WTC11 (cell line): ENCODE data around the gene DTL. TPM values are rescaled to one million over a fixed set of nuclear protein-coding genes. Genes with fewer than 3 reads are reported as not detected.
A peak's percentile ranks its signal among the peaks of the same experiment; 100 is the strongest.

ENCODE experiments used
- ATAC-seq: fragments of 200-7000 bp; cut with Tn5 transposase; 2 replicates; pipeline ENCODE4 v1.10.0; 2021; ENCODE audit warnings: mild to moderate bottlenecking, moderate library complexity
- CTCF ChIA-PET: fragments of 300-600 bp; sonication (Branson Sonifier 250); formaldehyde crosslinking; loops from one replicate; lab custom pipeline; 2021; ENCODE audit warnings: antibody characterized with exemption; lab: Charles Lee
- POLR2A ChIA-PET: fragments of 350-600 bp; sonication (Branson Sonifier 250); formaldehyde crosslinking; loops from one replicate; lab custom pipeline; 2021; ENCODE audit warnings: antibody characterized with exemption; lab: Charles Lee
- DNase-seq: peaks from one replicate; pipeline ENCODE4 v3.0.0; 2021; ENCODE audit warnings: low spot score
- H3K27ac Mint-ChIP-seq: 2 replicates; pipeline ENCODE4 v1.8.0; 2021; ENCODE audit warnings: mixed read lengths
- H3K27me3 Mint-ChIP-seq: 2 replicates; pipeline ENCODE4 v1.8.0; 2021; ENCODE audit warnings: low read depth, mild to moderate bottlenecking, moderate library complexity, mixed read lengths
- H3K36me3 Mint-ChIP-seq: 2 replicates; pipeline ENCODE4 v1.8.0; 2021; ENCODE audit warnings: mixed read lengths
- H3K4me1 Mint-ChIP-seq: 2 replicates; pipeline ENCODE4 v1.8.0; 2022; ENCODE audit warnings: mixed read lengths
- H3K4me3 Mint-ChIP-seq: 2 replicates; pipeline ENCODE4 v1.8.0; 2021; ENCODE audit warnings: mild to moderate bottlenecking, moderate library complexity, mixed read lengths
- H3K9me3 Mint-ChIP-seq: 2 replicates; pipeline ENCODE4 v1.8.0; 2021; ENCODE audit warnings: mixed read lengths
- E2F5 ChIP-seq: sonication (generic); formaldehyde crosslinking; IDR thresholded peaks from 2 replicates; pipeline ENCODE4 v1.8.1; 2022; ENCODE audit warnings: mild to moderate bottlenecking, moderate library complexity, missing genetic modification reagents
- EMX1 ChIP-seq: fragments of 250-450 bp; sonication (Bioruptor Pico); IDR thresholded peaks from 2 replicates; pipeline ENCODE4 v1.8.0; 2021; ENCODE audit warnings: mild to moderate bottlenecking
- JAZF1 ChIP-seq: fragments of 250-450 bp; sonication (Bioruptor Pico); IDR thresholded peaks from 2 replicates; pipeline ENCODE4 v1.9.0; 2021; ENCODE audit warnings: moderate library complexity, mild to moderate bottlenecking, inconsistent platforms
- NR2C2 ChIP-seq: sonication (generic); formaldehyde crosslinking; IDR thresholded peaks from 2 replicates; pipeline ENCODE4 v1.8.0; 2022; ENCODE audit warnings: mild to moderate bottlenecking, missing genetic modification reagents
- ZNF121 ChIP-seq: sonication (generic); formaldehyde crosslinking; IDR thresholded peaks from 2 replicates; pipeline ENCODE4 v1.8.0; 2023; ENCODE audit warnings: missing genetic modification reagents
- ZNF232 ChIP-seq: sonication (generic); formaldehyde crosslinking; IDR thresholded peaks from 2 replicates; pipeline ENCODE4 v1.8.0; 2022; ENCODE audit warnings: mild to moderate bottlenecking, missing genetic modification reagents
- ZNF281 ChIP-seq: sonication (generic); formaldehyde crosslinking; IDR thresholded peaks from 2 replicates; pipeline ENCODE4 v1.8.0; 2023; ENCODE audit warnings: mild to moderate bottlenecking, missing genetic modification reagents
- ZNF317 ChIP-seq: sonication (generic); formaldehyde crosslinking; IDR thresholded peaks from 2 replicates; pipeline ENCODE4 v1.8.1; 2023; ENCODE audit warnings: low read depth, mild to moderate bottlenecking, moderate library complexity, missing genetic modification reagents, borderline replicate concordance
- ZNF416 ChIP-seq: fragments of 250-450 bp; sonication (Bioruptor Pico); IDR thresholded peaks from 2 replicates; pipeline ENCODE4 v1.9.0; 2021; ENCODE audit warnings: mild to moderate bottlenecking, inconsistent platforms
- total RNA-seq: library from RNA; stranded (reverse); gene quantifications from 3 replicates; pipeline ENCODE4 v1.2.3, GENCODE V29; 2021
- TF ChIP-seq, protein P1 (sequence below): sonication (generic); formaldehyde crosslinking; IDR thresholded peaks from 2 replicates; pipeline ENCODE4 v1.8.0; 2022; ENCODE audit warnings: mild to moderate bottlenecking, missing genetic modification reagents
- TF ChIP-seq, protein P2 (sequence below): sonication (generic); formaldehyde crosslinking; conservative IDR thresholded peaks from 2 replicates; pipeline ENCODE4 v1.8.1; 2023; ENCODE audit warnings: mild to moderate bottlenecking, low read depth, missing genetic modification reagents, moderate library complexity
- TF ChIP-seq, protein P3 (sequence below): fragments of 250-450 bp; sonication (Bioruptor Pico); IDR thresholded peaks from 2 replicates; pipeline ENCODE4 v2.1.2; 2022; ENCODE audit warnings: mild to moderate bottlenecking, moderate library complexity
- TF ChIP-seq, protein P4 (sequence below): sonication (generic); formaldehyde crosslinking; IDR thresholded peaks from 2 replicates; pipeline ENCODE4 v1.8.1; 2023; ENCODE audit warnings: mild to moderate bottlenecking, missing genetic modification reagents
- TF ChIP-seq, protein P5 (sequence below): sonication (generic); formaldehyde crosslinking; IDR thresholded peaks from 2 replicates; pipeline ENCODE4 v1.8.1; 2023; ENCODE audit warnings: mild to moderate bottlenecking, moderate library complexity, missing genetic modification reagents
- TF ChIP-seq, protein P6 (sequence below): sonication (generic); formaldehyde crosslinking; IDR thresholded peaks from 2 replicates; pipeline ENCODE4 v1.8.1; 2022; ENCODE audit warnings: low read depth, missing genetic modification reagents, borderline replicate concordance
- TF ChIP-seq, protein P7 (sequence below): sonication (generic); formaldehyde crosslinking; IDR thresholded peaks from 2 replicates; pipeline ENCODE4 v1.8.1; 2022; ENCODE audit warnings: low read depth, mild to moderate bottlenecking, moderate library complexity, missing genetic modification reagents, borderline replicate concordance

The DTL gene
- total RNA-seq, 1 experiment from 2014 or later: 52.3 TPM

GRCh38 chr1:212129781-212130180 is 94.2 kb downstream of the DTL start:
- ATAC-seq: no peak
- DNase-seq: no peak
- ChIA-PET POLR2A (no interaction called here), CTCF (no interaction called here)
- H3K36me3 Mint-ChIP-seq: peaks cover 8% of the 10 kb centered on the region
- no peak overlapping the region for H3K27ac Mint-ChIP-seq
- no peaks in the 10 kb centered on the region for H3K27me3 Mint-ChIP-seq
- H3K4me1 Mint-ChIP-seq: peaks cover 31% of the 10 kb centered on the region
- TF ChIP-seq ZNF232: no peak
- TF ChIP-seq, protein P1, sequence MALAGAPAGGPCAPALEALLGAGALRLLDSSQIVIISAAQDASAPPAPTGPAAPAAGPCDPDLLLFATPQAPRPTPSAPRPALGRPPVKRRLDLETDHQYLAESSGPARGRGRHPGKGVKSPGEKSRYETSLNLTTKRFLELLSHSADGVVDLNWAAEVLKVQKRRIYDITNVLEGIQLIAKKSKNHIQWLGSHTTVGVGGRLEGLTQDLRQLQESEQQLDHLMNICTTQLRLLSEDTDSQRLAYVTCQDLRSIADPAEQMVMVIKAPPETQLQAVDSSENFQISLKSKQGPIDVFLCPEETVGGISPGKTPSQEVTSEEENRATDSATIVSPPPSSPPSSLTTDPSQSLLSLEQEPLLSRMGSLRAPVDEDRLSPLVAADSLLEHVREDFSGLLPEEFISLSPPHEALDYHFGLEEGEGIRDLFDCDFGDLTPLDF (CRISPR knock-in tag): no peak
- TF ChIP-seq ZNF416: no peak
- no peak overlapping the region for H3K4me3 Mint-ChIP-seq
- H3K9me3 Mint-ChIP-seq: peaks cover 5% of the 10 kb centered on the region

DNA sequence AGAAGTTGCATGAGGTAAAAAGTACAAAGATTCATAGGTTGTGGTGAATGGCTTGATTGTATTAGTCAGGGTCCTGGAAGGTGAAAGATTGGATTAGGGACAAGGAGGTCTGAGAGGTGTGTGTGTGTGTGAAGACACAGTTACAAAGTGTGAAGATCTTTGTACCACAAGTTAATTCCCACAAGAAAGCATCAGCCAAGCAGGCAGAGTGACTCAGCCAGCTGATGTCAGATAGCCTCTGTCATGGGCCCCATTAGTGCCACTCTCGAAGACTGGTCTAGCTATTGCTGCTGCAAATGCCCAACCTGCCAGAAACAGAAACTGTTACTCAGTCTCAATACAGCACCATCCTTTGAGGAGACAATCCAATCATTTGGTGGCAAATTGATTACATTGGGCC is 96.5 kb downstream of the DTL start:
- 0 out of 2 replicates have a peak overlapping the region, but pooled peaks have one; percentile 16 for H3K27ac Mint-ChIP-seq
- H3K27me3 Mint-ChIP-seq: no peaks in the 10 kb centered on the region
- H3K36me3 Mint-ChIP-seq: peaks cover 11% of the 10 kb centered on the region
- ATAC-seq: no peak
- H3K4me3 Mint-ChIP-seq: no peak overlapping the region
- no peak for DNase-seq
- H3K4me1 Mint-ChIP-seq: peaks cover 16% of the 10 kb centered on the region
- TF ChIP-seq ZNF416: no peak
- TF ChIP-seq ZNF317 (CRISPR knock-in tag): no peak
- TF ChIP-seq, protein P2, sequence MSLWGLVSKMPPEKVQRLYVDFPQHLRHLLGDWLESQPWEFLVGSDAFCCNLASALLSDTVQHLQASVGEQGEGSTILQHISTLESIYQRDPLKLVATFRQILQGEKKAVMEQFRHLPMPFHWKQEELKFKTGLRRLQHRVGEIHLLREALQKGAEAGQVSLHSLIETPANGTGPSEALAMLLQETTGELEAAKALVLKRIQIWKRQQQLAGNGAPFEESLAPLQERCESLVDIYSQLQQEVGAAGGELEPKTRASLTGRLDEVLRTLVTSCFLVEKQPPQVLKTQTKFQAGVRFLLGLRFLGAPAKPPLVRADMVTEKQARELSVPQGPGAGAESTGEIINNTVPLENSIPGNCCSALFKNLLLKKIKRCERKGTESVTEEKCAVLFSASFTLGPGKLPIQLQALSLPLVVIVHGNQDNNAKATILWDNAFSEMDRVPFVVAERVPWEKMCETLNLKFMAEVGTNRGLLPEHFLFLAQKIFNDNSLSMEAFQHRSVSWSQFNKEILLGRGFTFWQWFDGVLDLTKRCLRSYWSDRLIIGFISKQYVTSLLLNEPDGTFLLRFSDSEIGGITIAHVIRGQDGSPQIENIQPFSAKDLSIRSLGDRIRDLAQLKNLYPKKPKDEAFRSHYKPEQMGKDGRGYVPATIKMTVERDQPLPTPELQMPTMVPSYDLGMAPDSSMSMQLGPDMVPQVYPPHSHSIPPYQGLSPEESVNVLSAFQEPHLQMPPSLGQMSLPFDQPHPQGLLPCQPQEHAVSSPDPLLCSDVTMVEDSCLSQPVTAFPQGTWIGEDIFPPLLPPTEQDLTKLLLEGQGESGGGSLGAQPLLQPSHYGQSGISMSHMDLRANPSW (CRISPR knock-in tag): no peak
- TF ChIP-seq EMX1: no peak
- TF ChIP-seq, protein P3, sequence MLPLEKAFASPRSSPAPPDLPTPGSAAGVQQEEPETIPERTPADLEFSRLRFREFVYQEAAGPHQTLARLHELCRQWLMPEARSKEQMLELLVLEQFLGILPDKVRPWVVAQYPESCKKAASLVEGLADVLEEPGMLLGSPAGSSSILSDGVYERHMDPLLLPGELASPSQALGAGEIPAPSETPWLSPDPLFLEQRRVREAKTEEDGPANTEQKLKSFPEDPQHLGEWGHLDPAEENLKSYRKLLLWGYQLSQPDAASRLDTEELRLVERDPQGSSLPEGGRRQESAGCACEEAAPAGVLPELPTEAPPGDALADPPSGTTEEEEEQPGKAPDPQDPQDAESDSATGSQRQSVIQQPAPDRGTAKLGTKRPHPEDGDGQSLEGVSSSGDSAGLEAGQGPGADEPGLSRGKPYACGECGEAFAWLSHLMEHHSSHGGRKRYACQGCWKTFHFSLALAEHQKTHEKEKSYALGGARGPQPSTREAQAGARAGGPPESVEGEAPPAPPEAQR: no peak
- TF ChIP-seq, protein P4, sequence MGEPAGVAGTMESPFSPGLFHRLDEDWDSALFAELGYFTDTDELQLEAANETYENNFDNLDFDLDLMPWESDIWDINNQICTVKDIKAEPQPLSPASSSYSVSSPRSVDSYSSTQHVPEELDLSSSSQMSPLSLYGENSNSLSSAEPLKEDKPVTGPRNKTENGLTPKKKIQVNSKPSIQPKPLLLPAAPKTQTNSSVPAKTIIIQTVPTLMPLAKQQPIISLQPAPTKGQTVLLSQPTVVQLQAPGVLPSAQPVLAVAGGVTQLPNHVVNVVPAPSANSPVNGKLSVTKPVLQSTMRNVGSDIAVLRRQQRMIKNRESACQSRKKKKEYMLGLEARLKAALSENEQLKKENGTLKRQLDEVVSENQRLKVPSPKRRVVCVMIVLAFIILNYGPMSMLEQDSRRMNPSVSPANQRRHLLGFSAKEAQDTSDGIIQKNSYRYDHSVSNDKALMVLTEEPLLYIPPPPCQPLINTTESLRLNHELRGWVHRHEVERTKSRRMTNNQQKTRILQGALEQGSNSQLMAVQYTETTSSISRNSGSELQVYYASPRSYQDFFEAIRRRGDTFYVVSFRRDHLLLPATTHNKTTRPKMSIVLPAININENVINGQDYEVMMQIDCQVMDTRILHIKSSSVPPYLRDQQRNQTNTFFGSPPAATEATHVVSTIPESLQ (CRISPR knock-in tag): no peak
- TF ChIP-seq ZNF121 (CRISPR knock-in tag): no peak
- H3K9me3 Mint-ChIP-seq: peaks cover 18% of the 10 kb centered on the region
- ChIA-PET POLR2A (no interaction called here), CTCF (no interaction called here)

- Mint-ChIP-seq H3K27ac (no peak overlapping the region), H3K4me3 (no peak overlapping the region), H3K27me3 (no peaks in the 10 kb centered on the region), H3K9me3 (peaks cover 18% of the 10 kb centered on the region), H3K36me3 (peaks cover 11% of the 10 kb centered on the region), H3K4me1 (peaks cover 9% of the 10 kb centered on the region)
- POLR2A ChIA-PET: no interaction called here
- ATAC-seq: no peak
- DNase-seq: no peak
- CTCF ChIA-PET: no interaction called here
- TF ChIP-seq E2F5 (CRISPR knock-in tag) (no peak), ZNF281 (CRISPR knock-in tag) (no peak), JAZF1 (no peak), NR2C2 (no peak)
- TF ChIP-seq, protein P5, sequence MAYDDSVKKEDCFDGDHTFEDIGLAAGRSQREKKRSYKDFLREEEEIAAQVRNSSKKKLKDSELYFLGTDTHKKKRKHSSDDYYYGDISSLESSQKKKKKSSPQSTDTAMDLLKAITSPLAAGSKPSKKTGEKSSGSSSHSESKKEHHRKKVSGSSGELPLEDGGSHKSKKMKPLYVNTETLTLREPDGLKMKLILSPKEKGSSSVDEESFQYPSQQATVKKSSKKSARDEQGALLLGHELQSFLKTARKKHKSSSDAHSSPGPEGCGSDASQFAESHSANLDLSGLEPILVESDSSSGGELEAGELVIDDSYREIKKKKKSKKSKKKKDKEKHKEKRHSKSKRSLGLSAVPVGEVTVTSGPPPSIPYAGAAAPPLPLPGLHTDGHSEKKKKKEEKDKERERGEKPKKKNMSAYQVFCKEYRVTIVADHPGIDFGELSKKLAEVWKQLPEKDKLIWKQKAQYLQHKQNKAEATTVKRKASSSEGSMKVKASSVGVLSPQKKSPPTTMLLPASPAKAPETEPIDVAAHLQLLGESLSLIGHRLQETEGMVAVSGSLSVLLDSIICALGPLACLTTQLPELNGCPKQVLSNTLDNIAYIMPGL: no peak
- TF ChIP-seq, protein P6, sequence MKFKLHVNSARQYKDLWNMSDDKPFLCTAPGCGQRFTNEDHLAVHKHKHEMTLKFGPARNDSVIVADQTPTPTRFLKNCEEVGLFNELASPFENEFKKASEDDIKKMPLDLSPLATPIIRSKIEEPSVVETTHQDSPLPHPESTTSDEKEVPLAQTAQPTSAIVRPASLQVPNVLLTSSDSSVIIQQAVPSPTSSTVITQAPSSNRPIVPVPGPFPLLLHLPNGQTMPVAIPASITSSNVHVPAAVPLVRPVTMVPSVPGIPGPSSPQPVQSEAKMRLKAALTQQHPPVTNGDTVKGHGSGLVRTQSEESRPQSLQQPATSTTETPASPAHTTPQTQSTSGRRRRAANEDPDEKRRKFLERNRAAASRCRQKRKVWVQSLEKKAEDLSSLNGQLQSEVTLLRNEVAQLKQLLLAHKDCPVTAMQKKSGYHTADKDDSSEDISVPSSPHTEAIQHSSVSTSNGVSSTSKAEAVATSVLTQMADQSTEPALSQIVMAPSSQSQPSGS (CRISPR knock-in tag): no peak
- TF ChIP-seq, protein P7, sequence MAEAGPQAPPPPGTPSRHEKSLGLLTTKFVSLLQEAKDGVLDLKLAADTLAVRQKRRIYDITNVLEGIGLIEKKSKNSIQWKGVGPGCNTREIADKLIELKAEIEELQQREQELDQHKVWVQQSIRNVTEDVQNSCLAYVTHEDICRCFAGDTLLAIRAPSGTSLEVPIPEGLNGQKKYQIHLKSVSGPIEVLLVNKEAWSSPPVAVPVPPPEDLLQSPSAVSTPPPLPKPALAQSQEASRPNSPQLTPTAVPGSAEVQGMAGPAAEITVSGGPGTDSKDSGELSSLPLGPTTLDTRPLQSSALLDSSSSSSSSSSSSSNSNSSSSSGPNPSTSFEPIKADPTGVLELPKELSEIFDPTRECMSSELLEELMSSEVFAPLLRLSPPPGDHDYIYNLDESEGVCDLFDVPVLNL (CRISPR knock-in tag): no peak
Observed at GRCh38 chr1:212133319-212133718, 97.8 kb downstream of the DTL start.
